ENCODE data around the gene TYW3. TPM values are rescaled to one million over a fixed set of nuclear protein-coding genes. Genes with fewer than 3 reads are reported as not detected.

Gene TYW3
- total and polyA plus RNA-seq, 2 of the 8 experiments (the other 6 are each of a cell fraction or from before 2014, with no cell fraction given): 6.9 to 31.4 TPM

- Histone ChIP-seq H3K27me3 (replicated peaks in 1 of 4; ENCODE audit: control insufficient read depth in 3 of 4, extremely low read depth in 1 of 4, insufficient read depth in 3 of 4, low read length in 3 of 4) (no peaks in the 10 kb centered on the region), H2AFZ (ENCODE audit: low read length) (no peak overlapping the region), H2BK120ac (replicated peaks; ENCODE audit: low read depth, low read length) (no peak overlapping the region), H3K4me1 (replicated peaks in 1 of 4; ENCODE audit: control insufficient read depth in 3 of 4, insufficient read depth in 4 of 4, low read length in 3 of 4) (no peaks in the 10 kb centered on the region), H2BK20ac (ENCODE audit: low read length) (no peak overlapping the region), H4K20me1 (replicated peaks in 1 of 2; ENCODE audit: control insufficient read depth in 1 of 2, insufficient read depth in 2 of 2, low read length in 2 of 2) (no peaks in the 10 kb centered on the region), H3K27ac (ENCODE audit: low read depth, low read length) (no peak overlapping the region), H3K79me2 (ENCODE audit: control insufficient read depth in 1 of 2, insufficient read depth in 2 of 2, low read length in 2 of 2) (no peaks in the 10 kb centered on the region), H4K91ac (replicated peaks; ENCODE audit: insufficient read length, low read length) (no peak overlapping the region), H3K4me2 (ENCODE audit: insufficient read depth in 1 of 2, low read depth in 2 of 2, low read length in 2 of 2) (no peak overlapping the region), H3K36me3 (ENCODE audit: control insufficient read depth in 2 of 4, insufficient read depth in 4 of 4, low read length in 3 of 4) (no peaks in the 10 kb centered on the region), H4K5ac (ENCODE audit: insufficient read length, low read depth, low read length) (no peak overlapping the region), H3K18ac (ENCODE audit: extremely low read depth, low read length) (no peak overlapping the region), H3K79me1 (ENCODE audit: low read depth, low read length) (no peaks in the 10 kb centered on the region), H2BK15ac (ENCODE audit: low read length) (no peak overlapping the region), H3K56ac (replicated peaks; ENCODE audit: insufficient read length, low read depth, low read length) (no peak overlapping the region), H3K14ac (ENCODE audit: insufficient read length) (no peak overlapping the region), H3K9ac (replicated peaks in 1 of 4; ENCODE audit: extremely low read depth in 1 of 4, low read depth in 3 of 4, low read length in 3 of 4) (no peak overlapping the region), H2BK12ac (ENCODE audit: low read depth, low read length) (no peak overlapping the region), H3K23me2 (ENCODE audit: low read depth, low read length) (no peaks in the 10 kb centered on the region), H3K23ac (ENCODE audit: insufficient read length) (no peak overlapping the region), H2AK5ac (ENCODE audit: low read depth, low read length) (no peak overlapping the region), H3K4ac (replicated peaks; ENCODE audit: insufficient read length, low read depth, low read length) (no peak overlapping the region), H2BK5ac (ENCODE audit: low read depth, low read length) (no peak overlapping the region), H4K8ac (ENCODE audit: extremely low read depth, insufficient read depth, low read length) (no peak overlapping the region), H3K4me3 (ENCODE audit: extremely low read depth in 1 of 4, insufficient read depth in 2 of 4, low read depth in 3 of 4, low read length in 4 of 4) (no peak overlapping the region), H3K9me3 (ENCODE audit: insufficient read depth in 2 of 2, low read depth in 1 of 2, low read length in 1 of 2) (no peaks in the 10 kb centered on the region)
- FAIRE-seq (no peak), DNase-seq (ENCODE audit: low read depth in 1 of 2, low spot score in 2 of 2) (no peak)
- ChIA-PET CTCF (ENCODE audit: partially characterized antibody) (interaction anchor here (0.9 to 1.5 kb wide), 3 partner anchors 8 to 36 kb away, joined by 3 read pairs; no protein-coding TSS in a partner anchor), POLR2A (ENCODE audit: partially characterized antibody) (no interaction called here)
- WGBS, 2 experiments (ENCODE audit: extremely low coverage in 1 of 2, insufficient coverage in 1 of 2, insufficient read length in 1 of 2, insufficient replicate concordance in 2 of 2, low coverage in 1 of 2, low lambda C conversion rate in 2 of 2, missing lambda C conversion rate in 1 of 2): 93% methylated on average over 2 of the region's 2 CpGs; no CpG with 5 or more reads in 1 of the 2 experiments
- TF ChIP-seq ZNF274 (IDR thresholded peaks at IDR 0.05; ENCODE audit: borderline replicate concordance, extremely low read depth, low read length) (no peak), KDM5A (IDR thresholded peaks at IDR 0.05; ENCODE audit: low read length) (no peak), CHD1 (IDR thresholded peaks at IDR 0.05; ENCODE audit: low read depth, low read length) (no peak), EGR1 (IDR thresholded peaks at IDR 0.05; ENCODE audit: borderline replicate concordance, low read depth, low read length) (no peak), PHF8 (conservative IDR thresholded peaks at IDR 0.05; ENCODE audit: low read depth, low read length) (no peak), POU5F1 (IDR thresholded peaks at IDR 0.05; ENCODE audit: low read depth, low read length) (no peak), KDM1A (IDR thresholded peaks at IDR 0.05; ENCODE audit: borderline replicate concordance, low read length) (no peak), TEAD4 (IDR thresholded peaks at IDR 0.05; ENCODE audit: low read depth, low read length) (no peak), EZH2 (IDR thresholded peaks at IDR 0.05; ENCODE audit: low read depth, low read length, severe bottlenecking) (no peak)
- TF ChIP-seq, protein P1, sequence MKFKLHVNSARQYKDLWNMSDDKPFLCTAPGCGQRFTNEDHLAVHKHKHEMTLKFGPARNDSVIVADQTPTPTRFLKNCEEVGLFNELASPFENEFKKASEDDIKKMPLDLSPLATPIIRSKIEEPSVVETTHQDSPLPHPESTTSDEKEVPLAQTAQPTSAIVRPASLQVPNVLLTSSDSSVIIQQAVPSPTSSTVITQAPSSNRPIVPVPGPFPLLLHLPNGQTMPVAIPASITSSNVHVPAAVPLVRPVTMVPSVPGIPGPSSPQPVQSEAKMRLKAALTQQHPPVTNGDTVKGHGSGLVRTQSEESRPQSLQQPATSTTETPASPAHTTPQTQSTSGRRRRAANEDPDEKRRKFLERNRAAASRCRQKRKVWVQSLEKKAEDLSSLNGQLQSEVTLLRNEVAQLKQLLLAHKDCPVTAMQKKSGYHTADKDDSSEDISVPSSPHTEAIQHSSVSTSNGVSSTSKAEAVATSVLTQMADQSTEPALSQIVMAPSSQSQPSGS (IDR thresholded peaks at IDR 0.05; ENCODE audit: low read length): no peak
Measured at GRCh38 chr1:74697832-74698231, 35.1 kb upstream of the TYW3 start.
